Measurements from ENCODE around the gene CES3.
"Not testable (repeated sequence)": the region's sequence is repeated elsewhere in the genome, so short reads cannot be mapped to it uniquely, and the experiment has no call there.

CES3 gene

GRCh38 chr16:66946974-66947301, 14.1 kb upstream of the CES3 start:
- no peak for DNase-seq (ENCODE audit: low read depth)

GRCh38 chr16:66947302-66948065, 13.6 kb upstream of the CES3 start:
- peak; percentile 73 for DNase-seq (ENCODE audit: low read depth)

GRCh38 chr16:66948134-66948836, 12.8 kb upstream of the CES3 start:
- no peak for DNase-seq (ENCODE audit: low read depth)

- no peak for DNase-seq (ENCODE audit: low read depth)
These were observed 12.2 kb upstream of the CES3 start for GRCh38 chr16:66948837-66949225.

- DNase-seq (ENCODE audit: low read depth), result no peak
These were observed 11.6 kb upstream of the CES3 start for GRCh38 chr16:66949472-66949871.

- no peak for DNase-seq (ENCODE audit: low read depth)
These were observed 10.6 kb upstream of the CES3 start for GRCh38 chr16:66950437-66950836.

GRCh38 chr16:66950971-66951790, 9.9 kb upstream of the CES3 start:
- DNase-seq (ENCODE audit: low read depth), result no peak

GRCh38 chr16:66952430-66953110, 8.5 kb upstream of the CES3 start:
- DNase-seq (ENCODE audit: low read depth), result no peak

GRCh38 chr16:66953462-66954096, 7.5 kb upstream of the CES3 start:
- DNase-seq (ENCODE audit: low read depth), result no peak

- DNase-seq (ENCODE audit: low read depth), result peak; percentile 59
These were observed 6.9 kb upstream of the CES3 start for GRCh38 chr16:66954097-66954659.

- not testable (repeated sequence) for DNase-seq (ENCODE audit: low read depth)
These were observed 5.5 kb upstream of the CES3 start for GRCh38 chr16:66955363-66956153.

GRCh38 chr16:66956154-66956457, 5.0 kb upstream of the CES3 start:
- DNase-seq (ENCODE audit: low read depth), result not testable (repeated sequence)

GRCh38 chr16:66958857-66959703, 2.0 kb upstream of the CES3 start:
- DNase-seq (ENCODE audit: low read depth), result no peak

GRCh38 chr16:66959704-66960161, 1.3 kb upstream of the CES3 start:
- DNase-seq (ENCODE audit: low read depth), result no peak

GRCh38 chr16:66960270-66960669, 796 bp upstream of the CES3 start:
- DNase-seq (ENCODE audit: low read depth), result no peak

GRCh38 chr16:66961914-66962313, 848 bp downstream of the CES3 start:
- no peak for DNase-seq (ENCODE audit: low read depth)

GRCh38 chr16:66964049-66964448, 3.0 kb downstream of the CES3 start:
- no peak for DNase-seq (ENCODE audit: low read depth)

- no peak for DNase-seq (ENCODE audit: low read depth)
These were observed 7.8 kb downstream of the CES3 start for GRCh38 chr16:66968847-66969246.

- no peak for DNase-seq (ENCODE audit: low read depth)
These were observed 10.0 kb downstream of the CES3 start for GRCh38 chr16:66970775-66971720.

Data from stromal cell of bone marrow (primary cell).